ENCODE measurements around the gene ZNF883.
"Not testable (repeated sequence)": the region's sequence is repeated elsewhere in the genome, so short reads cannot be mapped to it uniquely, and the experiment has no call there.

The ZNF883 gene

DNA sequence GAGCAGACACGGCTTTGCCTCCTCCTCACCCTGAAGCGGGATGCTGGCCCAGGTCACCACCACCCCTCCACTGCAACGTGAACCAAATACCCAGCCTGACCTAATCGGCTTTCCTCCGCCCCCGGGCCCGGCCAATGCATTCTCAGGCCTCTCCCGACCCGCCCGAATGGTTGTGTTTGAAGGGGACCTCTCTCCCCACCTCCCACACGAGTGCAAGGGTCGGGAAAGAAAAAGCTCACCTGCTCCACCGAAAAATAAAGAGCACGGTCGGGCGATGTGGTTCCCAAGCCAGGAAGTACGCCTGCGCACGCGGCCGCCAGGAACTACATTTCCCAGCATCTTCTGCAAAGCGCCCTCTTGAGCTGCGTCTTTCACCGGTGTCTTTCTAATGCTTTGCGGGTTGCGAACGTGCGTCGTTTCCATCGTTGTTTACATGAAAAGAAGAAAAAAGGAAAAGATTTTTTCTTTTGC is at the start of gene ZNF883:
Gene ZNF883, minus strand, starts transcription at position 282 of the 471 bp plus-strand sequence.
- DNase-seq: peak; percentile 86

DNA sequence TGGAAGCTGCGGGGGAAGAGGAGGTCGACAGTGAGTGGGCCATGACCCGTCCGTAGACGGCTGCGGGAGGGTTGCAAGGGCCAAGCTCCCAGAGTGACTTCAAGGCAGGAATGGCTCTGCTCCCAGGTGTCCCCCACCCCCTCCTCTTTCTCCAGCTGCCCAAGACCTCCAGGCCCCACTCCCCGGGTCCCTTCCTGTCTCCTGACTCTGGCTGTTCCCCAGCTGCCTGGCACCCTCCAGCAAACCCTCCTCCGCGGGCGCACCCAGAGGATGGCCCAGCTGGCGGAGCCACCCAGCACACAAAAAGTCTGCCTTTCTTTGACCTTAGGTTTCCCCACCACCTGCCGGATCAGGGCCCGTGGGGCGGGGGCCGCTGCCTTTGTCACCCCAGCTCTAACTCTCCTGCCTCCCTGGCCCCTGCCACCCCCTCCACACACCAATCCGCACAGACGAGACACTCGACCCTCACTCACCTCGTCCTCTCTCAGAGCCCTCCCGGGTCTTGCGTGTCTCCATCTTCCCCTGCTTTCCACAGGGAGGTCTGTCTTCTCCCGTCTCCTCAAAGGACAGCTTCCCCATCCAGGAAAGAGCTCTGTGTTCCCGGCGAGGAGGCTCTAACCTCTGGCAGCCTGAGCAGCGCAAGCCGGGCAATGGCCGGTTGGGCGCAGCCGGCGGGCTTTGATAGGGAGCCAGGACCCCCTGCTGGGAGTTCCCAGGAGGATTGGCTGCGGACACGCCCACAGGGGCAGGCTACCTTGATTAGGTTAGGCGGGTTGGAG is 49.3 kb upstream of the ZNF883 start:
- not testable (repeated sequence) for DNase-seq

DNA sequence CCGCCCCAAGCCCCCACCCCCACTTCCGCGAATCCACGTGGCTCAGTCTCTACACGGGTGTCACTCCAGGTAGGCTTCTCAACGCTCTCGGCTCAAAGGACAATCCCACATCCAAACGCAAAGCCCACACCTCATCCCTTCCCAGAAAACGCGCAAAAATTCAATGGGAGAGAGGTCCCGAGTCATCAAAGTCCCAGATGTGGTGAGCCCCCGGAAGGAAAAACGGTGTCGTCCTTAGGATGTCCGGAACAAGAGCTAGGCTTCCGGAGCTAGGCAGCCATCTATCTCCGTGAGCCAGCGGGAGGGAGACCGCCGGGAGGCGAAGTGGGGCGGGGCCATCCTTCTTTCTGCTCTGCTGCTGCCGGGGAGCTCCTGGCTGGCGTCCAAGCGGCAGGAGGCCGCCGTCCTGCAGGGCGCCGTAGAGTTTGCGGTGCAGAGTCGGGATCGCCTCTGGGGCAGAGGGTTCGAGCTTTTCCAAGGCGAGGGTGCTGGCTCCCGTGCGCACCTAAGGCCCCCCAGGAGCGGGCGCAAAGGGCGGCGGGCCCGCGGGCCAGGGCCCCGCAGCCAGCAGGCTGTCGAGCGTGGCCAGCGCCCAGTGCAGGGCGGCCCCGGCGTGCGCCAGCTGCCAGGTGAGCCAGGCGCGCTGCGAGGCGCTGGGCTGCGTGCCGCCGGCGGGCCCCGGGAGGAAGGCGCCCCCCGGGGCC is 47.7 kb upstream of the ZNF883 start:
- peak; percentile 13 for DNase-seq

DNA sequence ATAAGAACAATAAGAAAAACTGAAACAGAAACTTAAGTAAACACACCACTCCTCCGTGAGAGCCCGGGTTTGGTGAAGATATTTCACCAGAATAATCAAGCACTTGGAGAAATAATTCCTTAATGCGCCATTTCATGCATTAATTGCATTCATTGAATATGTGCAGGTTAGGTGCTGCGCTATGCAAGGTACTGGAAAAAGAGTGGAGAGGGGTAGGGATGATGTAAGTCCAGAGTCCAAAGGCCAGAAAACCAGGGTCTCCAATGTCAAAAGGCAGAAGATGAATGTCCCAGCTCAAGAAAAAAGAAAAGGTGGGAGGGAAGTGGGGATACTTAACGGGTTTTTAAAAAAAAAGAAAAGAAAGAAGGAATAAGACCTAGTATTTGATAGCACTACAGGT is 45.2 kb upstream of the ZNF883 start:
- DNase-seq: no peak

DNA sequence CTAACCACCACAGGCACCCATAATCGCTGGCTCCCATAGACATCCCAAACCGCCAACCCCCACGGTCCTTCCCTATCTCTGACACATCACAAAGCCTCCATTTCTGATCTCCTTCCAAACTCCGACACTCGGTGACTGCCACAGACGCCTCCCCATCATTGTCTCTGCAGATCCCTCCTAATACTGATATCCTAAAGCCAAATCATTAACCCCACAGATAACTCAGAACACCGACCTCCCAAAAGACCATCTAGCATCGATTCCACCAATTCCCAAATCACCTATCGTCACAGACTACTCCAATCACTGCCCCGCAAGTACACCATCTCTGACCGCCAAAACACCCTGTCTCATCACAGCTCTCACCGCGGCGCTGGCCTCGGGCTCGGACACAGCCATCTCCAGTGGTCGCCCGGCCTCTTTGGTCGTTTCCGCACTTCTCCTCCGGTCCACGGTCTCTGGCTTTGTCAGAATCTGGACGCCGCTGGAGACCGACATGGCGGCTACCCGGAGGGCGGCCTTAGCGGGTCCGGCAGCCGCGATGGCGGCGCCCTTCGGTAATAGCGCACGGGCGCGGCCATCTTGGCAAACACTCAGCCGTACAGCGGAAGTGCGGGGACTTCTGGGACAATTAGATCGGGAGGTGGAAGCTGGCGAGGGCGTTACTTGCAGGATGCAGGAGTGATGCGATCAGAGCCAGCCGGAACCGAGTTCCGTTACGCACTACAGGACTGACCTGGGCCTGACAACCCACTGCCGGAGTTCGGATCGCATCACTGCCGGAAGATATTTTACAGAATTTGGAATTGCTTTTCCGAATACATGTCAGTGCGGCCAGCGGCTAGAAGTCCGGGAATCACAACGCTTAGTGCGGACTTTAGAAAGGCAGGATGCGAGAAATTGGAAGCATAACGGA is 44.5 kb upstream of the ZNF883 start, which contains the start of gene ZFP37:
Gene ZFP37, minus strand, starts transcription at position 534 of the 916 bp plus-strand sequence. Its CDS starts 36 bp downstream, at position 498.
- DNase-seq: peak; percentile 94

DNA sequence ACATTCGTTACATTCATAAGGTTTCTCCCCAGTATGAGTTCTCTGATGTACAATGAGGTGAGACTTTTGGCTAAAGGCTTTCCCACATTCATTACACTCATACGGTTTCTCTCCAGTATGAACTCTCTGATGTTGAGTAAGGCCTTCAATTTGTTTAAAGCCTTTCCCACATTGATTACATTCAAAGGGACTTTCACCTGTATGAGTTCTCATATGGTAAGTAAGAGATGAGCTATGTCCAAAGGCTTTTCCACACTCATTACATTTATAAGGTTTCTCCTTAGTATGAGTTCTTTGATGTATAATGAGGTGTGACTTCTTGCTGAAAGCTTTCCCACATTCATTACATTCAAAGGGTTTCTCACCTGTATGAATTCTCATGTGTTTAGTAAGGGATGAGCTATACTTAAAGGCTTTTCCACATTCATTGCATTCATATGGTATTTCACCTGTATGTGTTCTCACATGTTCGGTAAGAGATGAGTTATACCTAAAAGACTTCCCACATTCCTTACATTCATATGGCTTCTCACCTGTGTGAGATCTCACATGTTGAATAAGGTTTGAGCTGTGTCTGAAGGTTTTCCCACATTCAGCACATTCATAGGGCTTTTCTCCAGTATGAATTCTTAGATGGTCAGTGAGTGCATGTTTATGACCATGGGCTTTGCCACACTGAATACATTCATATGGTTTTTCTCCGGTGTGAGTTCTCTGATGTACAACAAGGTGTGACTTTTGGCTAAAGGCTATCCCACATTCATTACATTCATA is 31.1 kb upstream of the ZNF883 start:
- DNase-seq: no peak

DNA sequence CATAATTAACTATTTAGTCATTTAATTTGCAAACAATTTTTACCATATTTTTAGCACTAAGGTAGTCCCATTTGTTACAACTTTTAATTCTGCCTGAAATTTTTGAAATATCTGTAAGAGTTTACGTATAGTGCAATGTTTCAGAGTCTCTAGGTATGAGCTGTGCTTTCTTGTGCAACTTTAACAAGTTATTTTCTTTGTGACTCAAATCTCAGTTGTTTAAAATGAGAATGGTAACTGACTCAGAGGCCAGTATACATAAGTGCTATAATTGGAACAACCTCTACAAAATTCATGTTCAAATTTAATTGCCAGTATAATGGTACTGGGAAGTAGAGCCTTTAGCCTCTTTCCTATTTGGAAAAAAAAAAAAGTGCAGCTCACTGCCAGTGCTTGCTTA is 14.2 kb upstream of the ZNF883 start:
- DNase-seq: no peak

DNA sequence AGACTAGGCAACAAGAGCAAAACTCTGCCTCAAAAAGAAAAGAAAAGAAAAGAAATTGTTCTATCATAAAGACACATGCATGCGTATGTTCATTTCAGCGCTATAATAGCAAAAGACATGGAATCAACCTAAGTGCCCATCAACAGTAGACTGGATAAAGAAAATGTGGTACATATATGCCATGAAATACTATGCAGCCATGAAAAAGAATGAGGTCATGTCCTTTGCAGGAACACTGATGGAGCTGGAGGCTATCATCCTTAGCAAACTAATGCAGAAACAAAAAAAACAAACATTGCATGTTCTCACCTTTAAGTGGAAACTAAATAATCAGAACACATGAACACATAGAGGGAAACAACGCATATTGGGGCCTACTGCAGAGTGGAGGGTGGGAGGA is 6.3 kb upstream of the ZNF883 start:
- no peak for DNase-seq

DNA sequence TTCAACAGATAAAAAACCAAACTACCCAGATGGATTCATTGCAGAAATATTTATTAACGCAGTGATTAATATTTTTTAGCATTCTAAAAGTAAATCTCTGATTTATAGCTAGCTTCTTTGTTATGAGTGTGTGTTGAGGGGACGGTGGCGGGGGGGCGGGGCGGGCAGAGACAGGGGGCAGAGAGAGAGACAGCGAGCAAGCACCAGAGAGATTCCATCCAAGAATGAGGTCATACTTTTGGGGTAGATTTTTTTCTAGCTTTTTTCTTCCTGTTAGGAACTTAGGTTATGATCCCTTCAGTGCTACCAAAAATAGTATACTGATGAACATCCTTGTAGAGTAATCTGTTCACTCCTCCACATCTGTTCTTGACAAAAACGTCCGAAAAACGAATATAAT is 500 bp upstream of the ZNF883 start:
- no peak for DNase-seq

DNA sequence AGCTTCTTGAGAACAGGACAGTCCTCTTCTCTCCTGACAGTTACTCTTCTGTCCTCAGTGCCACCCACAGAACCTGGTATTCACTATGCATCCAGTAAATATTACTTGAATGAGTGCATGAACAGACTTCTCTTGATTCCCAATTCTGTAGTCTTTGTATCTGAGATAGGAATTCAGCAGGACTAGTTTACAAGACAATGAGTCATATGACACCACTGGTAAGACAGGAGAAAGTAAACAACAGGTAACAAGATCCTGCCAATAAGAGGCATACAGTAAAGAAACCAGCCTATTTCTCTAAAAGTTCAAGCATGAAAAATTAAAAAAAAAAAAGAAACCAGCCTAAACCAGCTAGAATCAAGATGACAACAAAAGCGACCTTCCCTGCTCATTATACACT is 6.2 kb downstream of the ZNF883 start:
- DNase-seq: no peak

DNA sequence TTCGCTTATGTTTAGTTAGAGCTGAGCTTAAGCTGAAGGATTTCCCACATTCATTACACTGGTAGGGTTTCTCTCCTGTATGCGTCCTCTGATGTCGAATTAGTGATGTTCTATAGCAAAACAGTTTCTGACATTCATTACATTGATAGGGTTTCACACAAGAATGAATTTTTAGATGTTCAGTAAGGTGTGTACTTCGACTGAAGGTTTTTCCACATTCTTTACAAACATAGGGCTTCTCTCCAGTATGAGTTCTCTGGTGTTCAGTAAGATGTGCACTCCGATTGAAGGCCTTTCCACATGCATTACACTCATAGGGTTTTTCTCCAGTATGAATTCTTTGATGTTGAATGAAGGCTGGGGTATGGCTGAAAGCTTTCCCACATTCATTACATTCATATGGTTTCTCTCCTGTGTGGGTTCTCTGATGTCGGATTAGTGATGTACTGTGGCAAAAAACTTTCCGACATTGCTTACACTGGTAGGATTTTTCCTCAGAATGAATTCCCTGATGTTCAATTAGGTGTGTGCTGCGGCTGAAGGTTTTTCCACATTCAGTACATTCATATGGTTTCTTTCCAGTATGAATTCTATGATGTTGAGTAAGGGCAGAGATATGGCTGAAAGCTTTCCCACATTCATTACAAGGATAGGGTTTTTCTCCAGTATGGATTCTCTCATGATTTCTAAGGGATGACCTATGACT is 14.6 kb downstream of the ZNF883 start:
- no peak for DNase-seq

DNA sequence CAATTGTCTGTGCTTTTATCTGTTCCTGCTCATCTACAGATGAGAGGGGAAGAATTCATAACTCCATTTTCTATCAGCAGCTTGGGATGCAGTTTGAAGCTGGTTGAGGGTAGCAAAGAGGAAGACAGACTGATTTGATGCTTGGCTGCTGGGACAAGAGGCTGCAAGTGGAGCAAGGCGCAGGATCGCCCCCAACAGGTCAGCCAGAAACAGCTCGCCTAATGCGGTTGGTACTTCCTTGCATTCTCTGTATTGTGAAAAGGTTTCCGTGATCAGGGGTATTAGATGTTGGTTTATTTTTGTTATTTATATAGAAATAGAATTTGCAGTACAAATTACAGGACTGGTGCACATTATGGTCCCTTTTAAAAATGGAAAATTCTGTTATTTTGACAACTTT is 40.6 kb downstream of the ZNF883 start:
- no peak for DNase-seq

DNA sequence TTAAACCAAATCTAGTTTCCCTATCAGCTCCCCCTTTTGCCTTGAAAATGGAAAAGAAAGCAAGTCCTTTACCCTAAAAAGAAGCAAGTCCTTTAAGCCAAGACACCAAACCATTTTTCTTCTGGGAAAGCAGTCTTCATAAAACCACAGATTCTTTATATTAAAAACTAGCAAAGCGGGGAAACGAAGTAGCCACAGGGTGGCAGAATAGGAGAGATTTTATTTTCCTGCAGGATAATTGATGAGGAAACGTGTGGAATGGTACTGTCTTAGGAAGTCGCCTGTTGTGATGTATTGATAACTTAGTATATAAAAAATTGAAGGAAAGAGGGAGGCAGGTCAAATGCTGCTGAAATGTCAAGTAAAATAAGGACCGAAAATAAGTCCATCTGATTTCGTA is 41.1 kb downstream of the ZNF883 start:
- DNase-seq: no peak

DNA sequence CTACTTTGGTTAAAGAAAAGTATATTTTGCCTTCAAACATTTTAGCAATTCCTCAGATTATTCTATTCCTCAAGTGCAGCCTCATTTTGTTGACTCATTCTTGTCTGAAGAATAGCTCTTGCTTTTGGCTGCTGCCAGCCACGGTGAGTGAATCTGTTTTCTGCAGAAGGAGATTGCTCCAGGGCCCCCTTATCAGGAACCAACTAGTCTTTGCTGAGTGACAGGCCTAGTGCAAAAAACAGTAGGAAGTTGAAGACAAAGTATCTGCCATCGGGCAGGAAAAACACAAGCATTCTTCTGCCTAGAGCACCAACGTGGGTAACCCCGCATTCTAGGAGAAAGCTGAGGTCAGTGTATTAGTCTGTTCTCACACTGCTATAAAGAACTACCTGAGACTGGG is 42.3 kb downstream of the ZNF883 start:
- no peak for DNase-seq

DNA sequence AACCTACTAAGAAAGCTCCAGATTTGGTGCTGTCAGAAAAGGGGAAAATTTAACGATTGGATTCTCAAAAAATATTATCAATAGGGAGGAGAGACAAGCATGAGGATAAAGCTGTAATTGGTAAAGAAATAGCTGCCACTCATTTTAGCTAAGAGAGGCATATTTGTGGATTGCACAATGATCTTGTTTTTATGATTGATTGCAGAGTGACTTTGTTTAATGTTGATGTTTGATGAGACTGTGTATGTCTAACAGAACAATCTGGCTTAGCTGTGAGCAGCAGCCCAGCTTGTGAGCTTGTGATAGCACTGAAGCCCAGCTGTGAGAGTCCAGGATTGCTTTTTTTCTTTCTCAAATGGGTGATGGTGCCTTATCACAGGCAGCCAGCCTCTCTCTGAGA is 56.4 kb downstream of the ZNF883 start:
- no peak for DNase-seq

DNA sequence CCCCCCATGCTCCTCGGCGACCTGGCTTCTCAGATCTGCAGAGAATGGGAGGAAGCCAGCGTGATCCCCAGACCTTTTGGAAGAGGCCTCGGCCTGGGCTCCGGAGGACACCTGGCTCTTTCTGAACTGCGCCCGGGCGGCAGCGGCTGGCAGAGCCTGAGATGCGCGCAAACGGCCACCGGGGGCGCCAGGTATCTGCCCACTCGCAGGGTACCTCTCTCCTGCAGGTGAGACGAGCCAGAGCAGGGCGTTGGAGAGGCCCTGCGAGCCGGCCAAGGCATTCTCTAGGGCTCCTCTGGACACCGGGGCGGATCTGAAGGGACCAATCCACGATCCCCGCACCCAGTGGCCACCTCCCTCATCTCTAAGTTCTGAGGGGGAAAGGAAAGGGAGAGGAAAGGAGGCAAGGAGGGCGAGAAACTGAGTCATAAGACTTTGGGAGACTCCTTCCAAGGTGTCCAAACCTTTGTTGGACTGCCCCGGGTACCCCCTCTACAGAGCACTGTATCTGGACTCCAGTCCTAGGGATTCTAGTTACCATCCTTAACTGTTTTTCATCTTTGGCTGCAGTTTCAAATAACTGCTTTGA is 66.3 kb downstream of the ZNF883 start:
- DNase-seq: no peak

DNA sequence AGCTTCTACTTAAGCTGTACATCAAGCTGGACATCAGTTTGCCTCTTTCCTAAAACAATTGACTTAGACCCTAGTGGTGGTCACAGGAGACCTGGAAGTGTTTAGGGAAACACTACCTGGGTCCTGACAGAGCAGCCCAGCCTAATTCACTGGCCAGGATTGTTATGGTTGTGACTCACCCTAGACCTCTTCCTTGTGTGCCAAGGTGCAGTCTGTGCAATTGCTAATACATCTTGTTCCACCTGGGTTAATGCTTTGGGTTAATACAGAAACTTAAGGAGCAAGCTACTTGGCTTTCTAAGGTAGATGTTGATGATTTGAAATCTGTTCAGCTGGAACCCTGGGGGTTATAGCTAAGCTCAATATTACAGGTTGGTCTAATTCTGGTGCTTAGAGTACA is 72.6 kb downstream of the ZNF883 start:
- DNase-seq: no peak

DNA sequence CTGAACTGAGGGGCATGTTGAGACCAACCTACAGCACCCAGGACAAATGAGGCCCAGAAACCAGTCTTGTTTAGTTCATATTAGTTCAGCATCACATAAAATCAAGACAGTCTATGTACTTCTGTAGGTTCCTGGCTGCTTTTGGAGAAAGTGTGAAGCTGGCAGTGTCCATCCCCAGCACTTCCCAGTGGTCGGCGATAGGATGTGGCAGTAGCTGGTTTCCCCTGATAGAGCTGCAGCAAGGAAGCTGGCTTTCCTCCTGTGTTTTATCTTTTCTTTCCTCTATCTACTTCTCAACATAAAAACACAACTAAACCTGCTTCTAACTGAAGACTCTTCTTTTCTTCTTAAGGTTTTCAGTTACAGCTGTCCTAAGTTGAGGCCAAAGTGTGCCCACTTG is 78.3 kb downstream of the ZNF883 start:
- DNase-seq: no peak

DNA sequence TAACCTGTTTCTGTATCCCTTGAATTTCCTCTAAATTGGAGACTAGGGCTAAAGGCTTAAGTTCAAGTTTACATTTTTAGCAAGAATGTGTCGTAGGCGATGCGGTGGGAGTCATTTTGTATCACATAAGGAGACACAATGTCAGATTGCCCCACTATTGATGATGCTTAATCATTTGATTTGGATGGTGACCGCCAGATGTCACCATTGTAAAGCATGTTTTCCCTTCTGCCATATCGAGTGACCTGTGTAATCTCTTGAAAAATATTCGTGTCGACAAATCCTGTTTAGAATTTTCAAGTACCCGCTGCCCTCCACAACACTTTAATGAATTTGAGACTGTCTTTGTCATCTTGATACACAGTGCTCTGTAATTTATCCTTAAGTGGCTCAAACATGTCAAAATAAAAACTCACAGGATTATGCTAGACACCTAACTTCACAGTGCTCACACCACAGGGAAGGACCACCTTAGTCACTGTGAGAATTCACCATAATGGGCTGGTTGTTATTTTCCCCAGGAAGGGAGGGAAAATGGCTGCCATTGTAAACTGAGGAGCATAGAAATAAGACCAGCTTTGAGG is 86.8 kb downstream of the ZNF883 start:
- peak; percentile 8 for DNase-seq

DNA sequence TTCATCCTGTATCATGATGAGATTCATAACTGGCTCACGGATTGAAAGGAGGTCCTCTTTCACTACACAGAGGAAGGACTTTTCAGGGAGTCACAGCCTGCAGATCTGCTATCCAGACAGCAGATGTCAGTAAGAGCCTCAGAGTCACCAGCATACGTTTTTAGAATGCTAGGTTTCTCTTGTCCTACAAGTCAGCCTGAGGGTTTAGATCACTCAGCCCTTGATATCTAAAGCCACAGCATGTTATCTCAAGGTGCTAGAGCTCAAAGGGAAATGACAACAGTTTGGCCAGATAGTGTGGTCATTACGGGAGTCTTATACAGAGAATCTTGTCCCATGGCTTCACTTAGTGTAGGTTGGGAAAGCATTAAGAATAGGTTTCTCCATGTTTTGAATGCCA is 90.4 kb downstream of the ZNF883 start:
- DNase-seq: no peak

DNA sequence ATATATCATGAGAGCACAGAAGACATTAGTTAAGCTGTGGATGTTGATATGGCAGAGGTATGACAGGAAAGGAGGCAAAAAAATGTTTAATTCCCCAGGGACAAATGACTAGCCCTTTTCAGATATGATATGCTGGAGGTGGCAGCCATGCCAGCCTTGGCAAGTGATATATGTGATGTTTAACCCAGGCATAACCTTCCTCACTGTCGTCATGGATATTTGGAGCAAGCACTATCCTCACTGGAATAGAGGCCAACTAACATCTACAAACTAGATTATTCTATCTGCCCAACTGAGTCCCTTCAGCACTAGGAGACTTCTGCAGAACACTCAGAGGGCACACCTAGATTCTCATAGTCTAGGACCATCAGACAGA is 94.0 kb downstream of the ZNF883 start:
- DNase-seq: no peak

Data from NCI-H2171 (cell line).